ENCODE measurements around the gene CAPN15.

CAPN15 gene

GRCh38 chr16:567373-568256 lies 40.1 kb downstream of the CAPN15 start:
- Histone ChIP-seq H3F3A (ENCODE audit: low read depth) (no peaks in the 10 kb centered on the region), H3K9ac (ENCODE audit: low read depth, low read length, poor library complexity, severe bottlenecking) (peak overlapping the region; percentile 61), H3K9me2 (replicated peaks; ENCODE audit: low read depth, low read length) (no peaks in the 10 kb centered on the region), H2AFZ (ENCODE audit: low read length) (no peak overlapping the region), H3K27me3 (ENCODE audit: insufficient read depth, low read length, poor library complexity, severe bottlenecking) (no peaks in the 10 kb centered on the region), H3K36me3 (ENCODE audit: insufficient read depth, low read length) (no peaks in the 10 kb centered on the region), H3K4me1 (ENCODE audit: insufficient read depth, low read length, poor library complexity, severe bottlenecking) (peaks cover 4% of the 10 kb centered on the region), H3K79me2 (ENCODE audit: insufficient read depth, low read length) (no peaks in the 10 kb centered on the region), H3K9me3 (ENCODE audit: insufficient read depth, low read depth, low read length) (no peaks in the 10 kb centered on the region), H3K4me3 (ENCODE audit: low read length, poor library complexity, severe bottlenecking) (peak overlapping the region; percentile 58), H4K20me1 (ENCODE audit: insufficient read depth, low read length, poor library complexity, severe bottlenecking) (peaks cover 2% of the 10 kb centered on the region), H3K4me2 (ENCODE audit: low read depth, low read length, poor library complexity, severe bottlenecking) (peak overlapping the region; percentile 68)
- TF ChIP-seq EZH2phosphoT487 (IDR thresholded peaks at IDR 0.05; ENCODE audit: borderline replicate concordance) (no peak), CTCF (conservative IDR thresholded peaks at IDR 0.05; ENCODE audit: low read length) (no peak)

- peak overlapping the region; percentile 79 for H3K4me2 ChIP-seq (ENCODE audit: low read depth, low read length, poor library complexity, severe bottlenecking)
- no peak overlapping the region for H2AFZ ChIP-seq (ENCODE audit: low read length)
- peaks cover 4% of the 10 kb centered on the region for H3K4me1 ChIP-seq (ENCODE audit: insufficient read depth, low read length, poor library complexity, severe bottlenecking)
- H3K4me3 ChIP-seq (ENCODE audit: low read length, poor library complexity, severe bottlenecking), result peak overlapping the region; percentile 74
- no peaks in the 10 kb centered on the region for H3K9me3 ChIP-seq (ENCODE audit: insufficient read depth, low read depth, low read length)
- no peaks in the 10 kb centered on the region for H3K36me3 ChIP-seq (ENCODE audit: insufficient read depth, low read length)
- H3K9ac ChIP-seq (ENCODE audit: low read depth, low read length, poor library complexity, severe bottlenecking), result peak overlapping the region; percentile 81
- H4K20me1 ChIP-seq (ENCODE audit: insufficient read depth, low read length, poor library complexity, severe bottlenecking), result peaks cover 2% of the 10 kb centered on the region
- no peaks in the 10 kb centered on the region for H3K79me2 ChIP-seq (ENCODE audit: insufficient read depth, low read length)
- H3F3A ChIP-seq (ENCODE audit: low read depth), result no peaks in the 10 kb centered on the region
- H3K27me3 ChIP-seq (ENCODE audit: insufficient read depth, low read length, poor library complexity, severe bottlenecking), result no peaks in the 10 kb centered on the region
- TF ChIP-seq EZH2phosphoT487 (IDR thresholded peaks at IDR 0.05; ENCODE audit: borderline replicate concordance) (no peak), CTCF (conservative IDR thresholded peaks at IDR 0.05; ENCODE audit: low read length) (no peak)
- H3K9me2 ChIP-seq (replicated peaks; ENCODE audit: low read depth, low read length), result no peaks in the 10 kb centered on the region
These were observed 41.1 kb downstream of the CAPN15 start for GRCh38 chr16:568401-569258.

- Histone ChIP-seq H3K79me2 (ENCODE audit: insufficient read depth, low read length) (no peaks in the 10 kb centered on the region), H3K9ac (ENCODE audit: low read depth, low read length, poor library complexity, severe bottlenecking) (peak within 1 kb of the TSS; percentile 81), H2AFZ (ENCODE audit: low read length) (peak within 1 kb of the TSS; percentile 87), H4K20me1 (ENCODE audit: insufficient read depth, low read length, poor library complexity, severe bottlenecking) (peaks cover 2% of the 10 kb centered on the region), H3K27me3 (ENCODE audit: insufficient read depth, low read length, poor library complexity, severe bottlenecking) (no peaks in the 10 kb centered on the region), H3K4me1 (ENCODE audit: insufficient read depth, low read length, poor library complexity, severe bottlenecking) (peaks cover 4% of the 10 kb centered on the region), H3K9me3 (ENCODE audit: insufficient read depth, low read depth, low read length) (no peaks in the 10 kb centered on the region), H3K4me3 (ENCODE audit: low read length, poor library complexity, severe bottlenecking) (peak within 1 kb of the TSS; percentile 76), H3K9me2 (replicated peaks; ENCODE audit: low read depth, low read length) (no peaks in the 10 kb centered on the region), H3K36me3 (ENCODE audit: insufficient read depth, low read length) (no peaks in the 10 kb centered on the region), H3F3A (ENCODE audit: low read depth) (no peaks in the 10 kb centered on the region), H3K4me2 (ENCODE audit: low read depth, low read length, poor library complexity, severe bottlenecking) (peak within 1 kb of the TSS; percentile 79)
- TF ChIP-seq CTCF (conservative IDR thresholded peaks at IDR 0.05; ENCODE audit: low read length) (no peak), EZH2phosphoT487 (IDR thresholded peaks at IDR 0.05; ENCODE audit: borderline replicate concordance) (no peak)
These were observed 42.1 kb downstream of the CAPN15 start, which contains the start of gene PIGQ for GRCh38 chr16:569445-570254. Gene PIGQ (plus strand): TSS chr16:569968. CDS start chr16:574075, 4,107 bp downstream.

All from Loucy (cell line).